IPS-18a (cell line): Measurements from ENCODE around the gene SLC4A5.
"Not testable (repeated sequence)": the region's sequence is repeated elsewhere in the genome, so short reads cannot be mapped to it uniquely, and the experiment has no call there.

Source experiments
- H3K27ac ChIP-seq: one replicate; pipeline ENCODE4 v1.5.1; 2013; ENCODE audit warnings: low read length
- H3K27me3 ChIP-seq: one replicate; pipeline ENCODE4 v1.6.1; 2013; ENCODE audit warnings: mild to moderate bottlenecking, low read length; ENCODE audit not compliant: control insufficient read depth, insufficient read depth
- H3K36me3 ChIP-seq: one replicate; pipeline ENCODE4 v1.6.1; 2013; ENCODE audit warnings: low read depth, low read length; ENCODE audit not compliant: control insufficient read depth
- H3K4me1 ChIP-seq: one replicate; pipeline ENCODE4 v1.6.1; 2013; ENCODE audit warnings: low read depth, low read length; ENCODE audit not compliant: control insufficient read depth
- H3K4me3 ChIP-seq: one replicate; pipeline ENCODE4 v1.5.1; 2013; ENCODE audit warnings: low read length
- H3K9ac ChIP-seq: one replicate; pipeline ENCODE4 v1.6.1; 2013; ENCODE audit warnings: mild to moderate bottlenecking, low read length, moderate library complexity
- H3K9me3 ChIP-seq: one replicate; pipeline ENCODE4 v1.6.1; 2013; ENCODE audit warnings: low read depth, low read length; ENCODE audit not compliant: control insufficient read depth

SLC4A5 gene

DNA sequence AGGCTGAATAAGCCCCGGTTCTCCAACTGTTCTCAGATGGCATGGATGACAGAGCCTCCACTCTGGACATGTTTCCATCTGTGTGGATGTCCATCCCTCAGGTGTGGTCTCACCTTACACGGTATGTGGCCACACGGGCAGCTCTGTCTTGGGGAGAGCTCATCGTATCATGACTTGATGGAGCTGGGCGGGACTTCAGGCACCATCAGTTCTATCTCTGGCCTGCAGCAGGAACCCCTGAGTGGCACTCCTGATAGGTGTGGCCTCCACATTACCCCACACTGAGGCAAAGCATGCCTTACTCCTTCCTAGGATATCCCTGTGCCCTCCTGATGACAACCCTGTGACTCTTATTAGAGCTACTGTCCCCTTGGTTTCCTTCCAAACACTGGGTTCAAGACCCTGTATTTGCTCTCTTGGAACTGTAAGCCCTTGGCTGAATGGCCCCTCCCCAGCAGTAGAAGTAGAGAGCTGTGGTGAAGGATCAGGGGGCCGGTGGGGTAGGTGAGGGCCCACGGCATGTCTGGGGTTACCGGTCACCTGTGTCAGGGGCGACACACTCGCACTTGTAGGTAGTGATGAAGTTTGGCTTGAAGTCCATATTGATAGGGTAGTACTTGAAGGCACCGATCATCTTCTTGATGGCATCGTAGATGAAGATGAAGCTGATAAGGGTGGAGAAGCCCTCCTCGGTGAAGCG is 96.6 kb downstream of the SLC4A5 start:
- H3K9me3 ChIP-seq, result no peaks in the 10 kb centered on the region
- no peak overlapping the region for H3K27ac ChIP-seq
- no peaks in the 10 kb centered on the region for H3K36me3 ChIP-seq
- H3K4me1 ChIP-seq, result no peaks in the 10 kb centered on the region
- no peaks in the 10 kb centered on the region for H3K27me3 ChIP-seq
- no peak overlapping the region for H3K9ac ChIP-seq
- H3K4me3 ChIP-seq, result no peak overlapping the region

GRCh38 chr2:74244286-74244685 is 98.9 kb downstream of the SLC4A5 start:
- Histone ChIP-seq H3K9ac (no peak overlapping the region), H3K27ac (no peak overlapping the region), H3K4me3 (no peak overlapping the region), H3K36me3 (no peaks in the 10 kb centered on the region), H3K4me1 (no peaks in the 10 kb centered on the region), H3K27me3 (no peaks in the 10 kb centered on the region), H3K9me3 (no peaks in the 10 kb centered on the region)

DNA sequence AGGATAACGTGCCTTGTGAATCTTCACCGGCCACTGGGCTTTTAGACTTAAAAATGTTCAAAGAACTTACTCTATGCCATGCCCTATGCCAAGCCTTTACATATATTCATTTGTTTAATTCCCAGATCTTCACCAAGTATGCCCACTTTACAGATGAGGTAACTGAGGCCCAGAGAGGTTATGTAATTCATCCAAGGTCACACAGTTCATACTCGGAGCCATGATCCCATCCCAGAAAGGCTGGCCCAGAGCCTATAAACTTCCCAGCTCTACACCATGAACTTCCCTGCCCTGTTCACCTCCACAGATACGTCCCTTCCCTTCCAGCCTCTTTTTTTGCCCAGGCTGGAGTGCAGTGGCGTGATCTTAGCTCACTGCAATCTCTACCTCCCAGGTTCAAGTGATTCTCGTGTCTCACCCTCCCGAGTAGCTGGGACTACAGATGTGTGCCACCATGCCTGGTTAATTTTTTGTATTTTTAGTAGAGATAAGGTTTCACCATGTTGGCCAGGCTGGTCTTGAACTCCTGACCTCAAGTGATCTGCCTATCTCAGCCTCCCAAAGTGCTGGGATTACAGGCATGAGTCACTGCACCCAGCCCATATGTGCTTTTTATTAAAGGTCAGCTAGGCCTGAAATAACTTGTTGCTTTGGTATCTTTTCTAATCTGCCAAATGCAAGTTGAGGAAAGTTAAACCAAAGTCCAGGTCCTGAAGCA is 100.7 kb downstream of the SLC4A5 start:
- no peaks in the 10 kb centered on the region for H3K27me3 ChIP-seq
- no peaks in the 10 kb centered on the region for H3K4me1 ChIP-seq
- no peaks in the 10 kb centered on the region for H3K36me3 ChIP-seq
- H3K27ac ChIP-seq, result no peak overlapping the region
- H3K9me3 ChIP-seq, result no peaks in the 10 kb centered on the region
- no peak overlapping the region for H3K9ac ChIP-seq
- no peak overlapping the region for H3K4me3 ChIP-seq

GRCh38 chr2:74239346-74239745 is 103.9 kb downstream of the SLC4A5 start:
- Histone ChIP-seq H3K36me3 (no peaks in the 10 kb centered on the region), H3K9me3 (no peaks in the 10 kb centered on the region), H3K27ac (no peak overlapping the region), H3K4me1 (no peaks in the 10 kb centered on the region), H3K9ac (no peak overlapping the region), H3K27me3 (no peaks in the 10 kb centered on the region), H3K4me3 (no peak overlapping the region)

- Histone ChIP-seq H3K36me3 (no peaks in the 10 kb centered on the region), H3K27ac (no peak overlapping the region), H3K4me1 (no peaks in the 10 kb centered on the region), H3K9ac (no peak overlapping the region), H3K27me3 (no peaks in the 10 kb centered on the region), H3K9me3 (no peaks in the 10 kb centered on the region), H3K4me3 (no peak overlapping the region)
Observed at GRCh38 chr2:74238879-74239278, 104.3 kb downstream of the SLC4A5 start.

- no peaks in the 10 kb centered on the region for H3K27me3 ChIP-seq
- no peaks in the 10 kb centered on the region for H3K36me3 ChIP-seq
- no peaks in the 10 kb centered on the region for H3K4me1 ChIP-seq
- H3K9me3 ChIP-seq, result no peaks in the 10 kb centered on the region
- no peak overlapping the region for H3K27ac ChIP-seq
- H3K4me3 ChIP-seq, result no peak overlapping the region
- H3K9ac ChIP-seq, result no peak overlapping the region
Observed at GRCh38 chr2:74235041-74235440, 108.2 kb downstream of the SLC4A5 start.

DNA sequence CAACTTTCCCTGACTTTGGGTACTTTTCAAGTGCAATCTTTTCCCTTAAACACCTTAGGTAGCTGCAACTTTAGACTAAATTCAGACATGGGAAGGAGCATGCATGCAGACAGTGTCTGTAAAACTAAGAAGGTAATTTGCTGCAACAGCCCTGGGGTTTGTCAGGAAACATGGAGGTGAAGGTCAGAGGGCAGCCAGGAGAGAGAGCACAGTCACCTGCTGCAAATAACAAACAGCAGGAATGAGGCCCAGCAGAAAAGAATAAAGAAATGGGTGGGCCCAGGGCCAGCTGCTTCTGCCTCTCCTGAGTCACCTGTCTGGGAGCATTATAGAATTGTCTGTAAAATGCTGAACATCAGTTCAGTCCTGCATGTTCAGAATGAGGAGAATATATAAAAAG is 109.6 kb downstream of the SLC4A5 start:
- Histone ChIP-seq H3K4me3 (no peak overlapping the region), H3K9me3 (no peaks in the 10 kb centered on the region), H3K9ac (no peak overlapping the region), H3K27ac (no peak overlapping the region), H3K4me1 (no peaks in the 10 kb centered on the region), H3K27me3 (no peaks in the 10 kb centered on the region), H3K36me3 (no peaks in the 10 kb centered on the region)

DNA sequence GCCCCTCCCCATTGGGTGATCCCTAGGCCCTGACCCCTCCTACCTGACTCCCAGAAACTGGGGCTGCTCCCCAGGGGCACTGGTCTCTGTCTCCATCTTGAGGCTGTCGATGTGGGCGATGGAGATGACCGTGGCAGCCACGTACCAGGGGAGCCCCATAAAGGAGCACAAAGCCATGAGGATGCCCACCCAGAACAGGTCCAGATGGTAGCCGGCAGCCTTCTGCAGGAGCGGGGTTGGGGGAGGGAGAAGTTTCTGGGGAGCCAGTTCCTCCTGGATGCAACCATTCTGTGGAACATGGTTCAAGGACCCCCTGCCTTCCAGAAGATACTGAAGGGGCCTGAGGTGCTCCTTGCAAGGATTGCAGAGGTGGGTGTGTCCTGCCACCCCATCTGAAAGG is 110.8 kb downstream of the SLC4A5 start:
- no peaks in the 10 kb centered on the region for H3K4me1 ChIP-seq
- no peak overlapping the region for H3K27ac ChIP-seq
- no peaks in the 10 kb centered on the region for H3K9me3 ChIP-seq
- H3K36me3 ChIP-seq, result no peaks in the 10 kb centered on the region
- no peak overlapping the region for H3K9ac ChIP-seq
- no peak overlapping the region for H3K4me3 ChIP-seq
- no peaks in the 10 kb centered on the region for H3K27me3 ChIP-seq

DNA sequence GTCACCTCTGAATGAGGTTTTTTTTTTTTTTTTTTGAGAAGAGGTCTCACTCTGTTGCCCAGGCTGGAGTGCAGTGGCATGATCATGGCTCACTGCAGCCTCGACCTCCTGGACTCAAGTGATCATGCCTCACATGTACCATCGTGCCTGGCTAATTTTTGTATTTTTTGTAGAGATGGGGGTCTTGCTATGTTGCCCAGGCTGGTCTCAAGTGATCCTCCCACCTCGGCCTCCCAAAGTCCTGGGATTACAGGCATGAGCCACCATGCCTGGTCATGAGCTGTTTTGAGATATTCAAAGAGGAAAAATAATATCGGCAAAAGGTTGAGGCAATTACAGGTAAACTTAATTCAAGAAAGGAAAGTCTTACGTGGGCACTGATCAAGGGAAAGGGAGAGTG is 113.4 kb downstream of the SLC4A5 start:
- not testable (repeated sequence) for H3K9ac ChIP-seq, H3K36me3 ChIP-seq, H3K9me3 ChIP-seq, H3K4me3 ChIP-seq, H3K27me3 ChIP-seq, H3K4me1 ChIP-seq, H3K27ac ChIP-seq

- Histone ChIP-seq H3K27ac (no peak overlapping the region), H3K4me3 (no peak overlapping the region), H3K27me3 (no peaks in the 10 kb centered on the region), H3K4me1 (no peaks in the 10 kb centered on the region), H3K9ac (no peak overlapping the region), H3K36me3 (no peaks in the 10 kb centered on the region), H3K9me3 (no peaks in the 10 kb centered on the region)
Observed at GRCh38 chr2:74228772-74229171, 114.4 kb downstream of the SLC4A5 start.

DNA sequence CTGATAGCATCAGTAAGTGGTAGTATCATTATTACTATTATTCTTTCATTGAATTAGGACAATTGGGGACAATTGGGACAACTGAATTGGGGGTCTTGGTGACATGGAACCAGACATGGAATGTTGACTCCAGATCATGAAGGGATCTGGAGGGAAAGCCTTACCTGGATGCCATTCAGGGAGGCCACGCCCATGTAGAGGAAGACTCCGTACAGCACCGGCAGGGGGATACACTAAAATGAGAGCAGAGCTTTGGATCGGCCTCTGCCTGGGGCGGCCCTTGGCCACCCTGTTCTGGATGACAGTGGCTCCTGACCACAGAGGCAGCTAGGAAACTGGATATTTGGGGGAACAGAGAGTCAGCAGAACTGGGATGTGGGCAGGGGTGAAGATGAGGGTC is 115.6 kb downstream of the SLC4A5 start:
- H3K36me3 ChIP-seq, result no peaks in the 10 kb centered on the region
- H3K4me3 ChIP-seq, result no peak overlapping the region
- no peaks in the 10 kb centered on the region for H3K9me3 ChIP-seq
- H3K27ac ChIP-seq, result no peak overlapping the region
- H3K27me3 ChIP-seq, result no peaks in the 10 kb centered on the region
- H3K4me1 ChIP-seq, result no peaks in the 10 kb centered on the region
- H3K9ac ChIP-seq, result no peak overlapping the region

- Histone ChIP-seq H3K27me3 (no peaks in the 10 kb centered on the region), H3K4me3 (no peak overlapping the region), H3K9ac (no peak overlapping the region), H3K9me3 (no peaks in the 10 kb centered on the region), H3K27ac (no peak overlapping the region), H3K36me3 (no peaks in the 10 kb centered on the region), H3K4me1 (no peaks in the 10 kb centered on the region)
Observed at GRCh38 chr2:74226648-74227213, 116.5 kb downstream of the SLC4A5 start.
